Neuronal stem cell (in vitro differentiated cells): Measurements from ENCODE around the gene C3.

Experiments used
- DNase-seq: peaks from one replicate; pipeline ENCODE4 v3.0.0-alpha.2; 2013; ENCODE audit warnings: low spot score
- H2AFZ ChIP-seq: one replicate; pipeline ENCODE4 v1.6.1; 2013; ENCODE audit warnings: mild to moderate bottlenecking, low read length, inconsistent platforms
- H2AK5ac ChIP-seq: 2 replicates; pipeline ENCODE4 v1.6.1; 2013; ENCODE audit warnings: low read depth, mild to moderate bottlenecking, inconsistent platforms, low read length, moderate library complexity, mixed read lengths
- H2BK120ac ChIP-seq: 2 replicates; pipeline ENCODE4 v1.6.1; 2013; ENCODE audit warnings: low read depth, mild to moderate bottlenecking, inconsistent platforms, low read length, moderate library complexity, mixed read lengths
- H2BK12ac ChIP-seq: one replicate; pipeline ENCODE4 v1.6.1; 2013; ENCODE audit warnings: low read length, inconsistent platforms
- H2BK15ac ChIP-seq: 2 replicates; pipeline ENCODE4 v1.6.1; 2013; ENCODE audit warnings: mild to moderate bottlenecking, low read length, inconsistent platforms, mixed read lengths
- H2BK5ac ChIP-seq: one replicate; pipeline ENCODE4 v1.6.1; 2013; ENCODE audit warnings: inconsistent platforms, mild to moderate bottlenecking, low read length, moderate library complexity
- H3K14ac ChIP-seq: one replicate; pipeline ENCODE4 v1.6.1; 2013; ENCODE audit warnings: low read length, inconsistent platforms
- H3K18ac ChIP-seq: 2 replicates; pipeline ENCODE4 v1.6.1; 2013; ENCODE audit warnings: low read length, inconsistent platforms
- H3K23ac ChIP-seq: 2 replicates; pipeline ENCODE4 v1.6.1; 2013; ENCODE audit warnings: low read depth, mild to moderate bottlenecking, mixed read lengths, low read length, inconsistent platforms; ENCODE audit not compliant: poor library complexity
- H3K27ac ChIP-seq: replicated peaks from 3 replicates; pipeline ENCODE4 v1.5.1; 2013; ENCODE audit warnings: low read length, inconsistent platforms
- H3K27me3 ChIP-seq, 3 experiments: 2 replicates each; pipeline ENCODE4 v1.6.1; 2013; ENCODE audit warnings: low read length in 3 of 3, mild to moderate bottlenecking in 2 of 3, inconsistent platforms in 1 of 3, low read depth in 1 of 3, mixed read lengths in 1 of 3, moderate library complexity in 1 of 3; ENCODE audit not compliant: control insufficient read depth in 3 of 3, insufficient read depth in 3 of 3
- H3K36me3 ChIP-seq, 2 donors: replicated peaks in 1 of 2; 2 replicates each; pipeline ENCODE4 v1.6.1; 2013; ENCODE audit warnings: low read length in 2 of 2; ENCODE audit not compliant: control insufficient read depth in 2 of 2, insufficient read depth in 2 of 2
- H3K4ac ChIP-seq: 2 replicates; pipeline ENCODE4 v1.6.1; 2013; ENCODE audit warnings: inconsistent platforms, mild to moderate bottlenecking, low read length, moderate library complexity
- H3K4me1 ChIP-seq, 2 donors: 1 replicate in 1 of 2; 2 replicates in 1 of 2; pipeline ENCODE4 v1.6.1; 2013; ENCODE audit warnings: low read length in 2 of 2, low read depth in 1 of 2; ENCODE audit not compliant: control insufficient read depth in 2 of 2, insufficient read depth in 1 of 2
- H3K4me2 ChIP-seq: one replicate; pipeline ENCODE4 v1.6.1; 2013; ENCODE audit warnings: mild to moderate bottlenecking, low read length, inconsistent platforms; ENCODE audit not compliant: insufficient read depth, poor library complexity, severe bottlenecking
- H3K4me3 ChIP-seq, 2 donors: 2 replicates each; pipeline ENCODE4 v1.5.1; 2013; ENCODE audit warnings: low read length in 2 of 2, mild to moderate bottlenecking in 2 of 2, inconsistent platforms in 1 of 2, moderate library complexity in 1 of 2
- H3K79me1 ChIP-seq: one replicate; pipeline ENCODE4 v1.6.1; 2013; ENCODE audit warnings: low read depth, mild to moderate bottlenecking, inconsistent platforms, low read length, moderate library complexity
- H3K9ac ChIP-seq: one replicate; pipeline ENCODE4 v1.6.1; 2013; ENCODE audit warnings: mild to moderate bottlenecking, low read depth, low read length, inconsistent platforms; ENCODE audit not compliant: poor library complexity
- H3K9me3 ChIP-seq, 2 donors: replicated peaks in 1 of 2; 2 replicates each; pipeline versions ENCODE3 to v1.6.1; 2013; ENCODE audit warnings: low read length in 2 of 2, mild to moderate bottlenecking in 2 of 2, inconsistent platforms in 1 of 2, low read depth in 1 of 2, mixed read lengths in 1 of 2, moderate library complexity in 1 of 2; ENCODE audit not compliant: control insufficient read depth in 2 of 2, insufficient read depth in 1 of 2
- H4K8ac ChIP-seq: one replicate; pipeline ENCODE4 v1.6.1; 2013; ENCODE audit warnings: low read depth, mild to moderate bottlenecking, inconsistent platforms, low read length, moderate library complexity
- H4K91ac ChIP-seq: one replicate; pipeline ENCODE4 v1.6.1; 2013; ENCODE audit warnings: low read length, low read depth, mild to moderate bottlenecking, inconsistent platforms; ENCODE audit not compliant: poor library complexity
- WGBS, 2 donors: extraction: QIAGEN DNeasy Blood & Tissue Kit; methylation state at CpG; one replicate each; pipeline ENCODE4 v1.1.7; 2013; ENCODE audit warnings: missing lambda C conversion rate in 2 of 2, mixed read lengths in 1 of 2; ENCODE audit not compliant: insufficient read length in 2 of 2, insufficient replicate concordance in 1 of 2; ENCODE audit errors: extremely low coverage in 2 of 2; 5-methylcytosine and 5-hydroxymethylcytosine counted together

Gene C3

GRCh38 chr19:6679139-6679538, 41.3 kb downstream of the C3 start:
- no peak overlapping the region for H2BK12ac ChIP-seq
- no peak overlapping the region for H3K4me2 ChIP-seq
- WGBS, 2 donors, result no CpG with 5 or more reads among the region's 8 CpGs
- H3K18ac ChIP-seq, result peak overlapping the region; percentile 35
- no peak overlapping the region for H4K91ac ChIP-seq
- no peaks in the 10 kb centered on the region for H3K27me3 ChIP-seq
- H3K23ac ChIP-seq, result no peak overlapping the region
- H3K9ac ChIP-seq, result no peak overlapping the region
- no peaks in the 10 kb centered on the region for H3K36me3 ChIP-seq
- H3K27ac ChIP-seq, result no peak overlapping the region
- peaks cover 4 to 13% of the 10 kb centered on the region in 2 donors for H3K4me1 ChIP-seq
- no peak overlapping the region for H3K14ac ChIP-seq
- H2BK5ac ChIP-seq, result no peak overlapping the region
- H2AFZ ChIP-seq, result no peak overlapping the region
- peaks cover 0 to 4% of the 10 kb centered on the region in 2 donors for H3K9me3 ChIP-seq
- no peak for DNase-seq
- no peak overlapping the region for H2BK15ac ChIP-seq
- H3K79me1 ChIP-seq, result no peaks in the 10 kb centered on the region
- H3K4me3 ChIP-seq, result peak overlapping the region in 1 of 2 donors; percentile 15
- no peak overlapping the region for H4K8ac ChIP-seq
- H2BK120ac ChIP-seq, result no peak overlapping the region
- no peak overlapping the region for H3K4ac ChIP-seq
- H2AK5ac ChIP-seq, result no peak overlapping the region

- Histone ChIP-seq H2BK5ac (no peak overlapping the region), H2BK12ac (no peak overlapping the region), H3K4ac (no peak overlapping the region), H3K4me2 (no peak overlapping the region), H3K14ac (no peak overlapping the region), H3K9me3 (peaks cover 0 to 4% of the 10 kb centered on the region in 2 donors), H3K27ac (no peak overlapping the region), H3K4me1 (peaks cover 4 to 13% of the 10 kb centered on the region in 2 donors), H3K27me3 (no peaks in the 10 kb centered on the region), H2BK15ac (no peak overlapping the region), H3K9ac (no peak overlapping the region), H4K91ac (no peak overlapping the region), H2BK120ac (no peak overlapping the region), H2AFZ (no peak overlapping the region), H3K36me3 (no peaks in the 10 kb centered on the region), H3K18ac (peak overlapping the region; percentile 35), H3K23ac (no peak overlapping the region), H3K79me1 (no peaks in the 10 kb centered on the region), H2AK5ac (no peak overlapping the region), H3K4me3 (peak overlapping the region in 1 of 2 donors; percentile 15), H4K8ac (no peak overlapping the region)
- DNase-seq, result no peak
- no CpG with 5 or more reads among the region's 4 CpGs for WGBS, 2 donors
Measured at GRCh38 chr19:6678690-6679109, 41.8 kb downstream of the C3 start.

GRCh38 chr19:6677883-6678689, 42.4 kb downstream of the C3 start:
- H3K27ac ChIP-seq, result no peak overlapping the region
- no CpG with 5 or more reads among the region's 31 CpGs for WGBS, 2 donors
- H4K91ac ChIP-seq, result no peak overlapping the region
- H3K27me3 ChIP-seq, result no peaks in the 10 kb centered on the region
- H2BK12ac ChIP-seq, result peak overlapping the region; percentile 49
- H3K14ac ChIP-seq, result no peak overlapping the region
- no peak overlapping the region for H2AK5ac ChIP-seq
- no peak overlapping the region for H2BK15ac ChIP-seq
- H3K4ac ChIP-seq, result no peak overlapping the region
- peak; percentile 20 for DNase-seq
- peaks cover 4 to 13% of the 10 kb centered on the region in 2 donors for H3K4me1 ChIP-seq
- H2BK120ac ChIP-seq, result no peak overlapping the region
- H3K23ac ChIP-seq, result peak overlapping the region; percentile 98
- peak overlapping the region; percentile 53 for H2AFZ ChIP-seq
- no peak overlapping the region for H2BK5ac ChIP-seq
- H3K4me3 ChIP-seq, result peak overlapping the region in 1 of 2 donors; percentile 74
- H3K79me1 ChIP-seq, result no peaks in the 10 kb centered on the region
- H3K9me3 ChIP-seq, result peaks cover 0 to 4% of the 10 kb centered on the region in 2 donors
- H3K4me2 ChIP-seq, result no peak overlapping the region
- H3K36me3 ChIP-seq, result no peaks in the 10 kb centered on the region
- H4K8ac ChIP-seq, result peak overlapping the region; percentile 98
- H3K18ac ChIP-seq, result peak overlapping the region; percentile 80
- no peak overlapping the region for H3K9ac ChIP-seq

GRCh38 chr19:6677495-6677882, 43.0 kb downstream of the C3 start:
- Histone ChIP-seq H3K36me3 (no peaks in the 10 kb centered on the region), H3K27me3 (no peaks in the 10 kb centered on the region)

More at GRCh38 chr19:6677495-6677882, 43.0 kb downstream of the C3 start:
- Histone ChIP-seq H2AK5ac (no peak overlapping the region), H3K23ac (peak overlapping the region; percentile 98), H3K4ac (no peak overlapping the region), H3K4me3 (peak overlapping the region in 1 of 2 donors; percentile 56), H2BK120ac (no peak overlapping the region), H2BK15ac (no peak overlapping the region), H4K8ac (peak overlapping the region; percentile 53), H3K14ac (no peak overlapping the region), H2AFZ (no peak overlapping the region), H3K4me2 (no peak overlapping the region), H2BK5ac (no peak overlapping the region), H2BK12ac (peak overlapping the region; percentile 49), H3K79me1 (no peaks in the 10 kb centered on the region), H3K4me1 (peaks cover 4 to 13% of the 10 kb centered on the region in 2 donors), H4K91ac (no peak overlapping the region), H3K27ac (no peak overlapping the region), H3K18ac (peak overlapping the region; percentile 80), H3K9ac (no peak overlapping the region), H3K9me3 (peaks cover 0 to 4% of the 10 kb centered on the region in 2 donors)
- DNase-seq, result no peak
- WGBS, 2 donors, result 100% methylated on average over 1 of the region's 10 CpGs; no CpG with 5 or more reads in 1 of the 2 donors
